ENCODE data around the gene MTURN. TPM values are rescaled to one million over a fixed set of nuclear protein-coding genes. Genes with fewer than 3 reads are reported as not detected.

Gene MTURN
- polyA plus RNA-seq, 1 donor from 2014 or later, result 75.5 TPM

DNA sequence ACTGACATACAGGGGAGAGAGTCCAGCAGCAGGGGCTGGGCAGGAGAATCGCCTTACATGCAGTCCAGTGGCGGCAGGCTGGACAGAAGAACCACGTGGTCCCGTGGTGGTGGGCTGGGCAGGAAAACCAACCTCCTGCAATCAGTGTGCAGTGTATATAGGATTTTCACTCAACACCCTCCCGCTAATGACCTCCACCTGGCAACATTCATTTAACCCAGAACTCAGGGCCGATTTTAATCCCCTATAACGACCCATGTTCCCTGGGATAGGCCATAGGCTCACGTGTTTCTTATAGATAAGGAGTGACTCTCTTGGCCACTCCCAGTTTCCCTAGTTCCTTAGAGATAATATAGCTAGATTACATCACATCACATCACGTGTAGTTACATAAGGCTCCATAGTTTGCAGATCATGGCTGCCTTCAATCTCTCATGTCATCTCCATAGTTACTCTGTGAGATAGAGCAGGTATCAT is 19.4 kb downstream of the MTURN start:
- Histone ChIP-seq H3F3A (ENCODE audit: insufficient read depth, low read length, poor library complexity, severe bottlenecking) (no peaks in the 10 kb centered on the region), H3K9me3 (ENCODE audit: low read length) (no peaks in the 10 kb centered on the region), H3K4me3 (ENCODE audit: low read length) (no peak overlapping the region), H3K9ac (ENCODE audit: low read length) (no peak overlapping the region), H3K36me3 (ENCODE audit: insufficient read depth, low read length) (no peaks in the 10 kb centered on the region), H3K4me2 (ENCODE audit: low read length) (no peak overlapping the region), H2AFZ (ENCODE audit: low read depth, low read length) (no peak overlapping the region), H3K27me3 (ENCODE audit: insufficient read depth, low read depth, low read length) (no peaks in the 10 kb centered on the region), H3K79me2 (replicated peaks; ENCODE audit: insufficient read depth, low read length) (no peaks in the 10 kb centered on the region), H4K20me1 (ENCODE audit: insufficient read depth) (no peaks in the 10 kb centered on the region), H3K27ac (ENCODE audit: low read length) (no peak overlapping the region), H3K9me2 (ENCODE audit: insufficient read depth, low read length) (no peaks in the 10 kb centered on the region)
- TF ChIP-seq RAD21 (conservative IDR thresholded peaks at IDR 0.05) (no peak), POLR2AphosphoS5 (IDR thresholded peaks at IDR 0.05) (no peak), SMC3 (conservative IDR thresholded peaks at IDR 0.05; ENCODE audit: poor library complexity) (no peak), TAF1 (IDR thresholded peaks at IDR 0.05; ENCODE audit: low read depth) (no peak), EZH2 (IDR thresholded peaks at IDR 0.05; ENCODE audit: borderline replicate concordance, insufficient read depth, low read length, poor library complexity, severe bottlenecking) (no peak), EP300 (conservative IDR thresholded peaks at IDR 0.05; ENCODE audit: poor library complexity, severe bottlenecking) (no peak), MXI1 (conservative IDR thresholded peaks at IDR 0.05; ENCODE audit: poor library complexity, severe bottlenecking) (no peak)
- TF ChIP-seq, protein P1, sequence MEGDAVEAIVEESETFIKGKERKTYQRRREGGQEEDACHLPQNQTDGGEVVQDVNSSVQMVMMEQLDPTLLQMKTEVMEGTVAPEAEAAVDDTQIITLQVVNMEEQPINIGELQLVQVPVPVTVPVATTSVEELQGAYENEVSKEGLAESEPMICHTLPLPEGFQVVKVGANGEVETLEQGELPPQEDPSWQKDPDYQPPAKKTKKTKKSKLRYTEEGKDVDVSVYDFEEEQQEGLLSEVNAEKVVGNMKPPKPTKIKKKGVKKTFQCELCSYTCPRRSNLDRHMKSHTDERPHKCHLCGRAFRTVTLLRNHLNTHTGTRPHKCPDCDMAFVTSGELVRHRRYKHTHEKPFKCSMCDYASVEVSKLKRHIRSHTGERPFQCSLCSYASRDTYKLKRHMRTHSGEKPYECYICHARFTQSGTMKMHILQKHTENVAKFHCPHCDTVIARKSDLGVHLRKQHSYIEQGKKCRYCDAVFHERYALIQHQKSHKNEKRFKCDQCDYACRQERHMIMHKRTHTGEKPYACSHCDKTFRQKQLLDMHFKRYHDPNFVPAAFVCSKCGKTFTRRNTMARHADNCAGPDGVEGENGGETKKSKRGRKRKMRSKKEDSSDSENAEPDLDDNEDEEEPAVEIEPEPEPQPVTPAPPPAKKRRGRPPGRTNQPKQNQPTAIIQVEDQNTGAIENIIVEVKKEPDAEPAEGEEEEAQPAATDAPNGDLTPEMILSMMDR (IDR thresholded peaks at IDR 0.05; ENCODE audit: poor library complexity, severe bottlenecking), result no peak

DNA sequence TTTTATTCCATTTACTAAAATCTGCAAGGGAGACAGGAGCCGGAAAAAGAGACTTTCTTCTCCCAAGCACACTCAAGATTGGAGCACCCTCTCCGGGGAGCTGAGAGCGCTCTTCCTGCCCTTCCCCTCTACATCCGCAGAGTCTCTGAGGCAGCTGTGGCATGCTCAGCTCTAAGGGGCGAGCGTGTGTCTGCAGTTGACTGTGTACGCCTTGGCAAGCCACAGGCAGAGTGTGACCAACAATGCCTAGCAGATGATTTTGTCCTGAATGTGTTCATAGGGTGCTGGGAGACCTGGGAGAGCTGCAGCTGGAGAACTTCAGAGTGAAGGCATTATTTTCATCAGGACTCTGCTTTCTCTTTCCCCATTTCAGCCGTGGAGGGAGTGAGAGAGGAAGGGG is 20.7 kb downstream of the MTURN start:
- Histone ChIP-seq H3K9me2 (ENCODE audit: insufficient read depth, low read length) (no peaks in the 10 kb centered on the region), H3F3A (ENCODE audit: insufficient read depth, low read length, poor library complexity, severe bottlenecking) (no peaks in the 10 kb centered on the region), H3K4me3 (ENCODE audit: low read length) (no peak overlapping the region), H4K20me1 (ENCODE audit: insufficient read depth) (no peaks in the 10 kb centered on the region), H3K9ac (ENCODE audit: low read length) (no peak overlapping the region), H3K79me2 (replicated peaks; ENCODE audit: insufficient read depth, low read length) (no peaks in the 10 kb centered on the region), H3K27me3 (ENCODE audit: insufficient read depth, low read depth, low read length) (no peaks in the 10 kb centered on the region), H3K27ac (ENCODE audit: low read length) (no peak overlapping the region), H3K4me2 (ENCODE audit: low read length) (no peak overlapping the region), H3K36me3 (ENCODE audit: insufficient read depth, low read length) (no peaks in the 10 kb centered on the region), H2AFZ (ENCODE audit: low read depth, low read length) (no peak overlapping the region), H3K9me3 (ENCODE audit: low read length) (no peaks in the 10 kb centered on the region)
- TF ChIP-seq POLR2AphosphoS5 (IDR thresholded peaks at IDR 0.05) (no peak), EZH2 (IDR thresholded peaks at IDR 0.05; ENCODE audit: borderline replicate concordance, insufficient read depth, low read length, poor library complexity, severe bottlenecking) (no peak), RAD21 (conservative IDR thresholded peaks at IDR 0.05) (no peak)
- TF ChIP-seq, protein P1 (IDR thresholded peaks at IDR 0.05; ENCODE audit: poor library complexity, severe bottlenecking), result no peak
- TF ChIP-seq, protein P2, sequence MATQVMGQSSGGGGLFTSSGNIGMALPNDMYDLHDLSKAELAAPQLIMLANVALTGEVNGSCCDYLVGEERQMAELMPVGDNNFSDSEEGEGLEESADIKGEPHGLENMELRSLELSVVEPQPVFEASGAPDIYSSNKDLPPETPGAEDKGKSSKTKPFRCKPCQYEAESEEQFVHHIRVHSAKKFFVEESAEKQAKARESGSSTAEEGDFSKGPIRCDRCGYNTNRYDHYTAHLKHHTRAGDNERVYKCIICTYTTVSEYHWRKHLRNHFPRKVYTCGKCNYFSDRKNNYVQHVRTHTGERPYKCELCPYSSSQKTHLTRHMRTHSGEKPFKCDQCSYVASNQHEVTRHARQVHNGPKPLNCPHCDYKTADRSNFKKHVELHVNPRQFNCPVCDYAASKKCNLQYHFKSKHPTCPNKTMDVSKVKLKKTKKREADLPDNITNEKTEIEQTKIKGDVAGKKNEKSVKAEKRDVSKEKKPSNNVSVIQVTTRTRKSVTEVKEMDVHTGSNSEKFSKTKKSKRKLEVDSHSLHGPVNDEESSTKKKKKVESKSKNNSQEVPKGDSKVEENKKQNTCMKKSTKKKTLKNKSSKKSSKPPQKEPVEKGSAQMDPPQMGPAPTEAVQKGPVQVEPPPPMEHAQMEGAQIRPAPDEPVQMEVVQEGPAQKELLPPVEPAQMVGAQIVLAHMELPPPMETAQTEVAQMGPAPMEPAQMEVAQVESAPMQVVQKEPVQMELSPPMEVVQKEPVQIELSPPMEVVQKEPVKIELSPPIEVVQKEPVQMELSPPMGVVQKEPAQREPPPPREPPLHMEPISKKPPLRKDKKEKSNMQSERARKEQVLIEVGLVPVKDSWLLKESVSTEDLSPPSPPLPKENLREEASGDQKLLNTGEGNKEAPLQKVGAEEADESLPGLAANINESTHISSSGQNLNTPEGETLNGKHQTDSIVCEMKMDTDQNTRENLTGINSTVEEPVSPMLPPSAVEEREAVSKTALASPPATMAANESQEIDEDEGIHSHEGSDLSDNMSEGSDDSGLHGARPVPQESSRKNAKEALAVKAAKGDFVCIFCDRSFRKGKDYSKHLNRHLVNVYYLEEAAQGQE (IDR thresholded peaks at IDR 0.05; ENCODE audit: borderline replicate concordance), result no peak
